GM18519 (cell line): ENCODE measurements around the gene KCP.

Experiments used
- ATAC-seq: cut with Tn5 transposase; IDR thresholded peaks from one replicate; pipeline ENCODE4 v1.9.1; 2021; ENCODE audit warnings: mild to moderate bottlenecking, moderate library complexity; ENCODE audit not compliant: unreplicated experiment, low FRiP score

KCP gene

GRCh38 chr7:128939075-128939860, 28.8 kb upstream of the KCP start:
- no peak for ATAC-seq

- ATAC-seq, result no peak
These were observed 28.1 kb upstream of the KCP start for GRCh38 chr7:128938544-128939074.

DNA sequence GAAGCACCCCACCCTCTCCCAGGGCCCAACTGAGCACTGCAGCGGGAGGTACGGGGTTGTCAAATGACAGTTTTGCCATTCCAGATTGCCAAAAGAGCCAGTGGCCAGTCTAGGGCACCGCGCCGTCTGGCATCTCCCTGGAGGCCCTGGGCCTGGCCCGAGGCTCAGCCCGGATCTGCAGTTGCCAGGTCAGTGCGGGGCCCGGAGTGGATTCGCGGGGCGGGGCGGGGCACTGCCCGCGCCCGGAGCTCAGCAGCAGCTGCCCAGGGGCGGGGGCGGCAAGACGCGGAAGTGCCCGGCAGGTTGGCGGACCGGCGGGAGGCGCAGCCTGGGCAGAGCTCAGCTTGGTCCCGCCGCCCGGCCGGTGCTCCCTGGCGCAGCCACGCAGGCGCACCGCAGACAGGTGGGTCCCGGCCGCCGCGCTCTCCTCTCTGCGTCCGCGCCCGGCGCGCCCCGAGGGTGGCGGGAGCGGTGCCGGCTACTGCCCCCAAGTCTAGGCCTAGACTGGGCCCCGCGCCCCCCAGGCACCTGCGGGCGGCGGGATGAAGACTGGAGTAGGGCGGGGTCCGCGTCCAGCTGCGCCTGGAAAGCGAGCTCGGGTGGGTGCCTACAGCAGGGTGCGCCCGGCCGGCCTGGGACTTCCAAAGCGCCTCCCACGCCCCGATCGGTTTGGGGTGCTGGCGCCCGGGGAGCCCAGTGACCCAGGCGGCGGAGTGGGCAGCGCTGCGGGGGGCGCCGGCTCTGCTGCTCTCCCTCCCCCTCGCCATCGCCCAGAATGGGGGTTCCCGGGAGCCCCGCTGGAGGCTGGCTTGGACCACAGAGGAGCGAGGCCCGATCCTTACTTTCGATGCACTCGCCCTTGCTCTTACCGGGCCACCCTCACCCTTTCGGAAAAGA, 27.4 kb upstream of the KCP start, which contains the start of gene IRF5:
Gene IRF5, plus strand, starts transcription at position 281 of the 897 bp plus-strand sequence. CDS start 4,155 bp downstream, outside the sequence.
- ATAC-seq, result no peak

GRCh38 chr7:128937271-128937646, 26.8 kb upstream of the KCP start:
- ATAC-seq, result no peak

GRCh38 chr7:128936798-128937197, 26.3 kb upstream of the KCP start:
- no peak for ATAC-seq

GRCh38 chr7:128935342-128935730, 24.8 kb upstream of the KCP start:
- no peak for ATAC-seq

GRCh38 chr7:128934361-128935341, 24.1 kb upstream of the KCP start:
- ATAC-seq, result no peak

- ATAC-seq, result no peak
These were observed 22.8 kb upstream of the KCP start for GRCh38 chr7:128933180-128933891.

GRCh38 chr7:128932862-128933179, 22.3 kb upstream of the KCP start:
- ATAC-seq, result no peak

DNA sequence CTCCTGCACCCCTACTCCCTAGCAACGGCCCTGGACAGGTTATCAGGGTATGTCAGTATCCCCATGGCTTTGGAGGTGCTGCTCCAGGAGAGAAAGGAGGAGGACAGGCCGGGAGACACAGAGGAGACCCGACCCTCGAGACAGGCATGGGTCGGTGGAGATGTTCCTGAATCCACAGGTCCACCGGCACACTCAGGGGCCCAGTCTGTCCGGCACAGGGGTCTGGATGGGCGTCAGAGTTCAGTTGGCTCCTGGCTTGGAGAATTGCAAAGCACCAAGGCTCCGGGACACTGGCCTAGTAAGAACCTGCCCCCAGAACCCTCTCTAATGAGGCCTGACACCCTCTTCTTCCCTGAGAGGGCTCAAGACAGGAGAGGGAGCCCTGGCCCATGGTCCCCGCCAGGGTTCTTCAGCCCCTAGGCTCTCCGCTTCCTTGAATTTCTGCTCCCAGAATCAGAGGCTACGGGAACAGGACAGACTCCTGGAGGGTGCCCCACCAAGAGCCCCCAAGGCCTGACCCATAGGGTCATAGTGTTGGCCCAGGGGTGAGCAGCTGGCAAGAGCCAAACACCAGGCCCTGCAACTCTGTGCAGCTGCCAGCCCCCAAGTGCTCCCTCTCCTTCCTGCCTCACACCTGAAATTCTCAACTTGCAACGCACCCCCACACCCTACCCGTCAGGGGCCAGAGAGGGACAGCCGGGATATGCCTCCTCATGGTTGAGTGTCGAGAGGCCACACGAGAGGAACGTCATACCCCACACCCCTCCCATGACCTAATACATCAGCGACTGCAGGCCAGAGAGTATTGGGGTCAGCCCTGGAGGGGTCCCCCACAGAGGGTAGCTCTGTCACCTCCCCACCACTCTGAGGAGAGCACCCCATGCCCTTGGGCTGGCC, 21.7 kb upstream of the KCP start:
- ATAC-seq, result no peak

- no peak for ATAC-seq
These were observed 20.8 kb upstream of the KCP start for GRCh38 chr7:128931190-128931798.

GRCh38 chr7:128928882-128929788, 18.6 kb upstream of the KCP start:
- ATAC-seq, result no peak

DNA sequence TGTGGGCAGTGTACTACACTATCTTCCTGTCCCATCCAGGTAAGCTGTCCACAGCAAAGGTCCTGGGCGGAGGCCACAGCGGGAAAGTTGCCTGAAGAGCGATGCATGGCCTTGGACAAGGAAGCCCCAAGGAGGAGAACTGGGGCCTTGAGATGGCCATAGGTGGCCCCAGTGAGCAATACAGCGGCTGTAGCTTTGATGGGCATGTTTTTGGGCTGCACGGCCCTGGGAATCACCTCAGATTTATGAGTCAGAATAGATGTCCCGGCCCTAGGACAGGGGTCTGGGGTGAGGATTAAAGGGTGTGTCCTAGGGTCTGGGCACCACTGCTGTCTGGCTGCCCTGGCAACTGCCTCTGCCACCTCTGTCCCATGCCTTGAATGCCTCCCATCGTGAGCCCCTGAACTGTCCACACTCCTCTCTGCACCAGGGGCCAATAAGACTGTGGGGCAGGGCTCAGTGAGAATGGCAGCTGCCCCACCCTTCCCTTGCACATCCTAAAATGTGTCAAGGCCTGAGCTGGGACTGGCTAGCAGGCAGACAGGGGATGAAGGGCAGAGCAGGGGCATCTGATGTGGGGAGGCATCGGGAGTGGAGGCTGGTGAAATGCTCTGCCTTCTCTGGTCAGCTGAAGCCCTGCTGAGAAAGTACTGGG, 17.8 kb upstream of the KCP start:
- ATAC-seq, result no peak

DNA sequence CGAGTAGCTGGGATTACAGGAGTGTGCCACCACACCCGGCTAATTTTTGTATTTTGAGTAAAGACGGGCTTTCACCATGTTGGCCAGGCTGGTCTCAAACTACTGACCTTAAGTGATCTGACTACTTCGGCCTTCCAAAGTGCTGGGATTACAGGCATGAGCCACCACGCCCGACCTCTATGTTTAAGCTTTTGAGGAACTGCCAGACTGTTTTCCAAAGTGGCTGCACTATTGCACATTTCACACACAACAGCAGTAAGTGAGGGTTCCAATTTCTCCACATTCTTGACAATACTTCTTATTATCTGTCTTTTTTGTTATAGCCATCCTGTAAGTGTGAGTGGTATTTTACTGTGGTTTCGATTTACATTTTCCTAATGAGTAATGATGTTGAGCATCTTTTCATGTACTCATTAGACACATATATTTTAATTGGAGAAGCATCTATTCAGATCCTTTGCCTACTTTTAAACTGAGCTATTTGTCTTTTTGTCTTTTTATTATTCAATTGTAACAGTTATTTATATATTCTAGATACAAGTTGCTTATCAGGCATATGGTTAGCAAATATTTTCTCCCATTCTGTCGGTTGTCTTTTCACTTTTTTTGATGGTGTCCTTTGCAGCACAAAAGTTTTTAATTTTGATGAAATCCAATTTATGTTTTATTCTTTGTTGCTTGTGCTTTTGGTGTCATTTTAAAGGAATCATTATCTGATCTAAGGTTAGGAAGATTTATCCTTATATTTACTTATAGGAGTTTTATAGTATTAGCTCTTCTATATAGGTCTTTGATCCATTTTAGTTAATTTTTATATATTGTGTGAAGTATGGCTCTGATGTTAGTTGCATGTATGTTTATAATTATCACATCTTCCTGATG, 14.4 kb upstream of the KCP start:
- no peak for ATAC-seq

GRCh38 chr7:128923411-128923800, 12.9 kb upstream of the KCP start:
- ATAC-seq, result no peak
